Epithelial cell of esophagus (primary cell): ENCODE data around the gene SLC40A1.

Experiments
- DNase-seq: peaks from one replicate; pipeline ENCODE4 v3.0.0; 2010; ENCODE audit warnings: low read depth
- H3K4me3 ChIP-seq: 2 replicates; pipeline ENCODE4 v1.5.1; 2011; ENCODE audit warnings: mild to moderate bottlenecking, low read length, control low read depth
- TF ChIP-seq, protein P1 (sequence below): IDR thresholded peaks from 2 replicates; pipeline ENCODE4 v1.5.1; 2011; ENCODE audit warnings: low read depth, mild to moderate bottlenecking, low read length, control low read depth, inconsistent platforms; ENCODE audit not compliant: insufficient read depth; ENCODE audit errors: missing control alignments

SLC40A1 gene

DNA sequence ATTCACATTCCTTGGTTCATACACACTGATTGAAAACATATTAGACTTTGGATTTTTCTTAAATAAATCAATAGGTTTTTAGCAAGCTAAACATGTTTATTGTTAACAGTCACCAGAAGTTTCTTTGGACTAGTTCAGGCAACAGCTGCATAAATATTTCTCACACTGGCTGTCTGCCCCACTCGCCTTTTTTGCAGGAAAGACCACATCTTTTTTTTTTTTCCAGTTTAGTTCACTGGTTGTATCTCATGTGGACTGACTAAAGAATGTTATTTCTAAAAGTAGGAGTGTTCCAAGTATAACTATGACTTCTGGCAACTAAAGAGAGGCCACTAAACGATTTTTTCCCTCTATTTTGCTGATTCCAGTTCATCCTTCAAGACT is 31.1 kb downstream of the SLC40A1 start:
- H3K4me3 ChIP-seq, result no peak overlapping the region
- no peak for DNase-seq
- TF ChIP-seq, protein P1, sequence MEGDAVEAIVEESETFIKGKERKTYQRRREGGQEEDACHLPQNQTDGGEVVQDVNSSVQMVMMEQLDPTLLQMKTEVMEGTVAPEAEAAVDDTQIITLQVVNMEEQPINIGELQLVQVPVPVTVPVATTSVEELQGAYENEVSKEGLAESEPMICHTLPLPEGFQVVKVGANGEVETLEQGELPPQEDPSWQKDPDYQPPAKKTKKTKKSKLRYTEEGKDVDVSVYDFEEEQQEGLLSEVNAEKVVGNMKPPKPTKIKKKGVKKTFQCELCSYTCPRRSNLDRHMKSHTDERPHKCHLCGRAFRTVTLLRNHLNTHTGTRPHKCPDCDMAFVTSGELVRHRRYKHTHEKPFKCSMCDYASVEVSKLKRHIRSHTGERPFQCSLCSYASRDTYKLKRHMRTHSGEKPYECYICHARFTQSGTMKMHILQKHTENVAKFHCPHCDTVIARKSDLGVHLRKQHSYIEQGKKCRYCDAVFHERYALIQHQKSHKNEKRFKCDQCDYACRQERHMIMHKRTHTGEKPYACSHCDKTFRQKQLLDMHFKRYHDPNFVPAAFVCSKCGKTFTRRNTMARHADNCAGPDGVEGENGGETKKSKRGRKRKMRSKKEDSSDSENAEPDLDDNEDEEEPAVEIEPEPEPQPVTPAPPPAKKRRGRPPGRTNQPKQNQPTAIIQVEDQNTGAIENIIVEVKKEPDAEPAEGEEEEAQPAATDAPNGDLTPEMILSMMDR, result no peak

- peak; percentile 40 for DNase-seq
- TF ChIP-seq, protein P1, result no peak
Measured at GRCh38 chr2:189548666-189549448, 31.7 kb downstream of the SLC40A1 start.

DNA sequence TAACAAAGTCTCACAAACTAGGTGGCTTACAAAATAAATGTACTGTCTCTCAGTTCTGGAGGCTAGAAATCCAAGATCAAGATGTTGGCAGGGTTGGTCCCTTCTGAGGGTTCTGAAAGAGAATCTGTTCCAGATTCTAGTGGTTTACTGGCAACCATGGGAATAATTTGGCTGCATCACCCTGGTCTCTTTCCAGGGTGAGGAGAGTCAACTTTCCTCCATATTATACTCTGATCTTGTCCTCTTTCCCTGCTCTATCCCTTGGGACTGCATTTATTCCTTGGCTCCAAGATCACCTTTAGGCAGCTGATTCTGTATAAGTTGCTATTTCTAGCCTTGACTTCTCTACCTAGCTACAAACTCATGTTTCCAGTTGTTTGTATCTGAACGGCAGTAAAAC is 35.2 kb downstream of the SLC40A1 start:
- H3K4me3 ChIP-seq, result no peak overlapping the region
- no peak for DNase-seq
- TF ChIP-seq, protein P1, result no peak

More at GRCh38 chr2:189548666-189549448, 31.7 kb downstream of the SLC40A1 start:
- no peak overlapping the region for H3K4me3 ChIP-seq

GRCh38 chr2:189544318-189545042 is 36.1 kb downstream of the SLC40A1 start:
- H3K4me3 ChIP-seq, result no peak overlapping the region
- TF ChIP-seq, protein P1, result no peak
- no peak for DNase-seq

- no peak overlapping the region for H3K4me3 ChIP-seq
- DNase-seq, result no peak
- TF ChIP-seq, protein P1, result no peak
Measured at GRCh38 chr2:189543367-189543766, 37.2 kb downstream of the SLC40A1 start.

- H3K4me3 ChIP-seq, result no peak overlapping the region
- TF ChIP-seq, protein P1, result no peak
- peak; percentile 34 for DNase-seq
Measured at GRCh38 chr2:189542145-189542882, 38.3 kb downstream of the SLC40A1 start.
